AML-193 (cell line): Measurements from ENCODE around the gene SOX11.

Experiments used
- DNase-seq, 2 experiments: peaks; one replicate each; lab custom pipeline; 2025; lab: John Stamatoyannopoulos, UW

SOX11 gene

GRCh38 chr2:5723791-5724735 is 31.9 kb downstream of the SOX11 start:
- no peak for DNase-seq

- no peak for DNase-seq
These were observed 32.9 kb downstream of the SOX11 start for GRCh38 chr2:5725072-5725471.

DNA sequence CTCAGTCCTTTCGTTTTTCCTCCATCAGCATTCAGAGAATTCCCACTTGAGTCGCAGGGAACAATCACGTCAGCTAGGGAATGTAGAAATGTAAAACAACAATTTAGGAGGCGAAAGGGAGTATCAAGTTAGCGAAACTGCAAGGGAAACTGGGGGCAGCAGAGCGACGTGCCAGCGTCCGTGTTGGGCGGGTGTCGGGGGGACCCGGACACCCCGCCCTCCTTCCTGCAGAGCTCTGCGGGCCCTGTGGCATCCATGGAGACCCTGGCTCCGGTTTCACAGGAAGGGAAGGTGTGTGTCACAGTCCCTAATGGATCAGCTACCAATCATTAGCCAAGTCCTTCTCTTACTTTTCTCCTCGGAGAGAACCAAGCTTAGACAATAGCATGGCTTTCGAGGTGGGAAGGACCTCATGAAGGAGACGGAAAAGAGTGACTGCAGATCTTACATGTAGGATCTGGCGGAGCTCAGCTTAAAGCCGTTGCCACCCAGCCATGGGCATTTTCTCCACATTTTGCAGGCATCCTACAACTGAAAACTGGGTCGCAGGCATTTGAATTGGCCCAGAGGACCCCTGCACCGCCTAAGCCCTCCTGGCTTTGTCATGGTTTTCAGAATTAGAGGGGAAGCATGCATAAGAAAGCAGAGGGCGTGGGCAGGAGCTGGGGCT is 33.7 kb downstream of the SOX11 start:
- no peak for DNase-seq

- DNase-seq = no peak
These were observed 35.1 kb downstream of the SOX11 start for GRCh38 chr2:5727235-5727634.

DNA sequence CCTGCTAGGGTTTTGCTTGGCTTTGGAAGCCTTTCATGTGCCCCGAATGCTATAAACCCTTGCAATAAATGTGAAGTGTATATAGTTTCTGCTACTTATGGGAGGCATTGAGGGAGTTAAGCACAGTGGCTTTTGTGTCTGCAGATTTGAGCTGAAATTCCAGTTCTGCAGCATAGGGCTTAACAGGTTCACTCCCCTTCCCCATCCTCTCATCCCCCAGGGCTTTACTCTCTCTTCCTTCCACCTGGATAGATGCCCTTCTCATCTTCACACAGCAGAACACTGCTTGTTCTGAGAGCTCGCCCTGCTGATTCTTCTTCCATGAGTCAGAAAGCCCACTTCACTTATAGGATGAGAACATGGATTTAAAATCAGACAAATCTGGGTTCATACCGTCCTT is 37.2 kb downstream of the SOX11 start:
- DNase-seq = no peak

DNA sequence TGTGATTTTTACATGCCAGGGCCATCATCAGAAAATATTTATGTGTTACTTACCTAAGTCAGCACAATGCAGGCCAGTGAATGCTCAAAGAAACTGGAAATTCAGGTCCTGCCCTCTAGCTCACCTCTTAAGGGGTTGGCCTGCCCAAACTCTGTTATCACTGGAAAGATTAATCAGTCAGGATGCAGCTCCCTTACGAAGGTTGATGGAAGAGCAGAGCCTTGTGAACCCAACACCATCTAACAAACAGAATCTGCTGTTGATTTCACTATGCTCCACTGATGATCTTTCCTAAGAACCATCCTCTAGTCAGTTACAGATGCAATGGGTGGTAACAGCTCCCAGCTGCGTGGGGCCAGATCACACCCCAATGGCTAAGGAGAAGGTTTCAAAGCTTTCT is 38.2 kb downstream of the SOX11 start:
- no peak for DNase-seq

GRCh38 chr2:5734859-5735520 is 42.8 kb downstream of the SOX11 start:
- no peak for DNase-seq

DNA sequence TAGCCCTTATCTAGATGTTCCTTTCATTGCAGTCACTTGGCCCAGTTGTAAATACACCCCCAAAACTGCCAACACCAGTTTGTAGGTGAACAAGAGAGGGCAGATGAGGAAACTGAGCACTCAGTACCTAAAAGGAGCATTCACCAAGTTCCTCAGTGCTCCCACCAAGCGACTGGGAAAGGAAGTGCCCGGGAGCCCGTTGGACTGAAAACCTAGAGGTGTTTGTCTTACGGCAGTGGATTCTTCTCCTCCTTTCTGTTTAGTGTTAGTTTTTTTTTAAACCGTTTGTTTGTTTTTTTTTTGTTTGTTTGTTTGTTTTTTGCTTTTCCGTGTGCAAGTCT is 43.3 kb downstream of the SOX11 start:
- DNase-seq = no peak

DNA sequence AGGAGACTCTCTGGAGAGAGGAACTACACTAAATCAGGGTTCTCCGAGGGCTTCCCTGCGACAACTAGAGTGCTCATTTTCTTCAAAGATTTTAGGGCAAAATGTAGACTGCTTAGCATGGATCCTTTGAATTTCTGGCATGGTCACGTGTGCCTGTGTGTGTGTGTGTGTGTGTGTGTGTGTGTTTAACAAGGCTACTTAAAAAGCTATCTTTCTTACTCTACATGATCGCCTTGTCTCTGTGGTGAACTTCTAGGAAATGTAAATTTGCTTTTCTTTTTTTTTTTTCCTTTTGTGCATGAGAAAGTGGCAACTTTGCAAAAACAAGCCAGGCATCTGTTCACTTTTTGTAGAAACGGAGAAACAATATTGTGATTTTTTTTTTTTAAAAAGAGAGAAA is 43.9 kb downstream of the SOX11 start:
- no peak for DNase-seq

DNA sequence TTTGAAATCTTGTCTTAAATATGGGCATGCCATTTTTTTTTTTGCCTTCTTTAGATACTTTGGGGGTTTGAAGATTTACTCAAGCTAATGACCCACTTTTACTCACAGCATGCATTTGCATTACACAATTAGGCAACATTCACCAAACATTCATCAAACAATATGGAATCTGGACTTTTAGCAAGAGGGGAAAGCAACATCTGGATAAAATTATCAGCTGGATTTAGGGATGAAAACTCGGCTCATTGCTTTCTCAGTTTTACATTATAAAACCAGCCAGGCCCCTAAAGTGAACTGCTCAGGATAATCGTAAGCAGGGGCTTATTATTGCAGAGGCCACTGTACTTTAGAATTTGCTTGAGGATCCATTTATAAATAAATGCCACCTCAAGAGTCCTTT is 44.7 kb downstream of the SOX11 start:
- no peak for DNase-seq

DNA sequence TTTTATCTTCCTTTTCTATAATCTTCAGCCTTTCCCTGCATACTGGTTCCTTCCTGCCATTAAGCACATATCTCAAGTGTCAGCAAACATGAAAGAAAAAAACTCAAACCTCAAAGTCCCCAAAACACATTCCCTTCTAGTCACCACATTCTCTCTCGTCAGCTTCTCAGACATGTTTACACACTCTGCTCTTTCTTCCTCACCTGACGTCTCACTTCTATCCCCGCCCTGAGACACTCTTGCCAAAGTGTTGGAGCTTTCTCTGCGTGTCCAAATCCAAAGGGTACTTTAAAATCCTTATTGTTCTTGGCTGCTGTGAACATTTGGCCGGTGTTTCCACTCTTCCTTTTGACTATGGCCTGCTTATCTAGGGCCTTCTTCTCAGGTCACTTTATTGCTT is 47.9 kb downstream of the SOX11 start:
- no peak for DNase-seq

DNA sequence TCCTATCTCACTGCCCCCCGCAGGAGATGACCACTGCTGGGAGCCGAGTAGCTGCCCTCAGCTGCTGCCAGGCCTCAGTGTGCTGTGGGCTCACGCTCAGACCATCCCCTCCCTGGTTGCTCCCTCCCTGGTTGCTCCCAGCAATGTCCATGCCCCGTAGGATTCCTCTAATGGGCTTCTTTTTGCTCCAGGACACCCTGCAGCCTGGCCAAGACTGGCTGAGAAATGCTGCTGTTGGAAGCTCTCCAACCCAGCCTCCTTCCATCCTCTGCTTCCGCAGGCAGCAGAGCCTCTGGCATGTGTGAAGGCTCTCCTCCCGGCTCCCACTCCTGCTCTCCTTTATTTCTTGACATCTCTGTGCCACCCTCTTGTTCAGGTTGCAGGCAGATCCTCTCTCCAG is 48.6 kb downstream of the SOX11 start:
- no peak for DNase-seq

DNA sequence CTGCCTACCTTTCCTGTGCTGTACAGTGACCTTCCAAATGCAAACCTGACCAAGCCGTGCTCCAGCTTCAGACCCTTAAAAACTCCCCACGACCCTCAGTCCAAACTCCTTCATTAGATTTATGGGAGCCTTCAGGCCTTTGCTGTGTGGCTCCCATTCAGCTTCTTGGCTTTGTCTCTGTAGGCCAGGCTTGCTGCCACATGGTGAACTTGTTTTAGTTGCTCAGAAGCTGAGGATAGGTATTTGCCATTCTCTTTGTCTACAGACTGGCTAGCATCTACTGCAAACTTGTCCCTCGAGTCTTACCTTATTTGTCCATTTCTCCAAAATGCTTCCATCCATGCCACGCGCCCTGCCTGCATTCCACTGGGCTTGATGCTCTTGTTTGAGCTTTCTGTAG is 49.1 kb downstream of the SOX11 start:
- DNase-seq = no peak

- DNase-seq = no peak
These were observed 49.9 kb downstream of the SOX11 start for GRCh38 chr2:5742126-5742525.

DNA sequence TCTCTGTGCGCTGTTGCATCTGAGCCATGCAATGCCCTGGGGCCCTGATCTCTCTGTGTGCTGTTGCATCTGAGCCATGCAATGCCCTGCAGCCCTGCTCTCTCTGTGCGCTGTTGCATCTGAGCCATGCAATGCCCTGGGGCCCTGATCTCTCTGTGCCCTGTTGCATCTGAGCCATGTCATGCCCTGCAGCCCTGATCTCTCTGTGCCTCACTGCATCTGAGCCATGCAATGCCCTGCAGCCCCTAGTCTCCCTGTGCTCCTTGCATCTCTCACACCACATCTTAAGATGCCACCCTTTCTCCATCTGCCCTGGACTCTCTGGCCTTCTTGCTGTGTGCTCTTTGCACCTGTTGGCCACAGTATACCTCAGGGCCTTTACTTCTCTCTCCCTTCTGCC is 56.2 kb downstream of the SOX11 start:
- no peak for DNase-seq

GRCh38 chr2:5748946-5749345 is 56.8 kb downstream of the SOX11 start:
- DNase-seq = no peak

DNA sequence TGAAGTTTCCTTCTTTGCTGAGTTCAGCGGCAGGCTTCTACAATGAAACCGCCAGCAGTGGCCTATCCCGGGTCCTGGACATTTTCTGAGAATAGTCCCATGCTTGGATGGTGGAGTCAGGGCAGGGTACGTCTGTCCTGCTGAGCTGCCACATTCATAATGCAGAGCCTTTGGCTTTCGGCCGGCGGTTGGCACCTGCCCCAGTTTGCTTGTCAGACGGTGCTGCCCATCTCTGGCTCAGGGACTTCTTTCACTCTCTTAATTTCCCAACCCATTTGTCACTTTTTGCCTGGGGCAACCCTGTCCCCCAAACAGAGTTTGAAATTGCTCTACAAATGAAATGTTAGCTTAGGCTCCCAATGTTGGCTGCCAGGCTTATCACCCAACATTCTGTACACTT is 57.2 kb downstream of the SOX11 start:
- DNase-seq = no peak
